NCI-H510A treated with DMSO at 0.1 percent for 48 hours (cell line): ENCODE results near the gene ITGB6.

ENCODE experiments used
- DNase-seq: peaks from one replicate; lab custom pipeline; 2025; lab: John Stamatoyannopoulos, UW

Gene ITGB6, protein sequence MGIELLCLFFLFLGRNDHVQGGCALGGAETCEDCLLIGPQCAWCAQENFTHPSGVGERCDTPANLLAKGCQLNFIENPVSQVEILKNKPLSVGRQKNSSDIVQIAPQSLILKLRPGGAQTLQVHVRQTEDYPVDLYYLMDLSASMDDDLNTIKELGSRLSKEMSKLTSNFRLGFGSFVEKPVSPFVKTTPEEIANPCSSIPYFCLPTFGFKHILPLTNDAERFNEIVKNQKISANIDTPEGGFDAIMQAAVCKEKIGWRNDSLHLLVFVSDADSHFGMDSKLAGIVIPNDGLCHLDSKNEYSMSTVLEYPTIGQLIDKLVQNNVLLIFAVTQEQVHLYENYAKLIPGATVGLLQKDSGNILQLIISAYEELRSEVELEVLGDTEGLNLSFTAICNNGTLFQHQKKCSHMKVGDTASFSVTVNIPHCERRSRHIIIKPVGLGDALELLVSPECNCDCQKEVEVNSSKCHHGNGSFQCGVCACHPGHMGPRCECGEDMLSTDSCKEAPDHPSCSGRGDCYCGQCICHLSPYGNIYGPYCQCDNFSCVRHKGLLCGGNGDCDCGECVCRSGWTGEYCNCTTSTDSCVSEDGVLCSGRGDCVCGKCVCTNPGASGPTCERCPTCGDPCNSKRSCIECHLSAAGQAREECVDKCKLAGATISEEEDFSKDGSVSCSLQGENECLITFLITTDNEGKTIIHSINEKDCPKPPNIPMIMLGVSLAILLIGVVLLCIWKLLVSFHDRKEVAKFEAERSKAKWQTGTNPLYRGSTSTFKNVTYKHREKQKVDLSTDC

GRCh38 chr2:160199683-160200389 lies at the start of gene ITGB6:
ITGB6 (minus strand) TSS chr2:160200272; CDS start chr2:160200063, 209 bp downstream.
- DNase-seq: peak; percentile 50

- DNase-seq: no peak
Measured at GRCh38 chr2:160247296-160248035, 47.4 kb upstream of the ITGB6 start.

DNA sequence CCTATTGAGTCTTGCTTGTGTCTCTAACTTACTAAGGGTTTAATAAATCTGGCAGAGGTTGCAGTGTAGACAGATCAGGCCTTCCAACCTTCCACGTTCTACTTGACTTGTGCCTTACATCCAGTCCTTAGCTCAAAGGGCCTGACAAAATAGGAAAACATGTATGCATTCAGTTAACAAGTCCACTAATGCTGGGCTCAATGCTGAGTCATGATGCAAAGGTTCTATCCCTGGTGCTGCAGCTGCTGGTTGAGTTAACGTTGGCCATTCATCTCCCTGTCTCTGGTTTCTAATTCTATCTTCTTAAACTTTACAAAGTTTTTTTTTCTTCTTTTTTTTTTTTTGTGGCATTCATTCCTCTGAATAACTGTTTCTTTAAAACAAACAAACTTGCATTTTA lies 46.3 kb upstream of the ITGB6 start:
- no peak for DNase-seq

DNA sequence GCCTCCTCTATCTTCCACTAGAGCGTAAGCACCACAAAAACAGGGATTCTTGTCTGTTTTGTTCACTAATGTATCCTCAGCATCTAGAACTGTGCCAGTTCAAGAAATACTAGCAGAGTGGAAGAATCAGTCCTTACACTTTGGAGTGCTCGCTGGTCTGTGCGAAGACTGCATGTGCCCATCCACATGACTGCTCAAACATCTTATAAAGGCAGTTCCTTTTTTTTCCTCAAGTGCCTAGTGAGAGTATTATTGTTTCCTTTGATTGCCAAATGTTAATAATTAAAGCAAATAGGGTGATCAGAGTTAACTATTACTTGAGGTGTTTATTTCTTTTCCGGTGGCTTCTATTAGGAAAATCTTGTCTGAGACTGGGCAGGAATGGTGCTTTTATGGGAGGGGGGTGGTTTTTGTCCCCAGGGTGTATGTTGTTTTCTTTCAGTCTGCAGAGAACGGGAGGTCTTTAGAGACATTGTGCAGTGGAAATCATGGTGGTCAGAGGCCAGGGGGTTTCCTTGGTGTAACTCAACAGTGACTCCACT lies 45.6 kb upstream of the ITGB6 start:
- no peak for DNase-seq

- no peak for DNase-seq
Measured at GRCh38 chr2:160242893-160243564, 43.0 kb upstream of the ITGB6 start.

- no peak for DNase-seq
Measured at GRCh38 chr2:160241251-160242137, 41.4 kb upstream of the ITGB6 start.

- no peak for DNase-seq
Measured at GRCh38 chr2:160239436-160239835, 39.4 kb upstream of the ITGB6 start.

GRCh38 chr2:160238392-160238791 lies 38.3 kb upstream of the ITGB6 start:
- no peak for DNase-seq

- DNase-seq: no peak
Measured at GRCh38 chr2:160232905-160233475, 32.9 kb upstream of the ITGB6 start.

DNA sequence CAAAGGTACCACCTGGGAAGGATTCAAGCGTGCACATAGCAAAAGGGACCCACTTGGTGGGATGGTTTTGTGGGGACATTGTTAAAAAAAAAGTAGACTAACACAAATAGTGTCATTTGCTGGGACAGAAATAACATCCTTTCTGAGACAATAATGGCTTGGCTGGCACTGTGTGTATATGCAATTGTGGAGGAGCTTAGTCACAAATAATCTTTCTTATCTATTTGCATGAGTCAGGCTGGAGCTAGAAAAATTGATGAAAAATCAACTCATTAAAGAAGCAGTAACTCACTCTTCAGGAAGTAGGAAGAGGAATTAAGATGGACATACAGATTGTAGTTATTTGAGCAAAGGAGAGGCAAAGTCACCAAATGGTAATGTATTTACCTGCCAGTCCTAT lies 29.5 kb upstream of the ITGB6 start:
- DNase-seq: no peak

GRCh38 chr2:160228141-160228917 lies 28.3 kb upstream of the ITGB6 start:
- DNase-seq: no peak

DNA sequence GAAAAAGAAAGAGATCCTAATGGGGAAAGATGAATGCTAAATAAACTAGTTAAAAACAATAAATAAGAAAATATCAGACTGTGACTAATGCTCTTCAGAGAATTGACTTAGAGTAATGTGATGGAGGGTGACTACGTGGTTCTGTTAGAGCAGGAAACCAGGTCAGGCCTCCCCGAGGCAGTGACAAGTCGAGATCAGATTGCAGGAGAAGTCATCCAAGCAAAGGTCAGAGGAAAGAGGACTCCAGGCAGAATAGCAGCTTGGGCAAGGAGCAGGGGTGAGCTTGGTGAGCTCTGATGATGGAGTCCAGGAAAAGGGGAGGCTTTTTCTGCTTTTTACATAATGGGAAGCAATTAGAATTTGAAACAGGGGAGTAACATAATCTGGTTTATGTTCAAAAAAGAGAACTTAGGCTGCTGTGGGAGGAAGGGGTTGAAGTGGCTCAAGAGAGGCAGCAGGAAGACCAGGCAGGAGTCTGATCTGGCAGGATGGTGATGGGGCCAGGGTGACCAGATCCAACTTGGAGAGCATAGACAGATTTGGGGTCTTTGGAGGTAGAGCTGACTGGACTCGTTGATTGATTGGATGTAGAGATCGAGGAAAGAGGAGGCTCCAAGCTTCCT lies 27.3 kb upstream of the ITGB6 start:
- DNase-seq: no peak

DNA sequence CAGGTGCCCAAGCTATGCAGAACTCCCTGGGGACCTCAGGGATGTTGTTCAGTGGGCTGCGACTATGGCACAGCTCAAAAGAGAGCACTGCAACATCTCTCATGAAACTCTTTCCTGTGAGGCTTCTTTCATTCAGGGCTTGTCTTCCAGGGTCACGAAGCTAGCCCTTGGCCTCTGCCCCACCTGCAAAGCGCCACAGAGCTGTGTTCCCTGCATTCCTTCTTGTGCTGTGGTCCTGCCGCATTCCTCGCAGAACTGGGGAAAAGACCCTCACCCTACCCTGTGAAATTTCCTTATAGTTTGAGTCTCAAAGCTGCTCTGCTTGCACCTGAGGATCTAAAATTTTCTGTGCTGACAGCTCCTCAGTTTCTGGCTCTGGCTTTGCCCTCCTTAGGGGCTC lies 26.3 kb upstream of the ITGB6 start:
- DNase-seq: no peak

- no peak for DNase-seq
Measured at GRCh38 chr2:160225722-160226121, 25.6 kb upstream of the ITGB6 start.

- DNase-seq: no peak
Measured at GRCh38 chr2:160224507-160224906, 24.4 kb upstream of the ITGB6 start.

GRCh38 chr2:160224060-160224459 lies 24.0 kb upstream of the ITGB6 start:
- DNase-seq: no peak

GRCh38 chr2:160223560-160223959 lies 23.5 kb upstream of the ITGB6 start:
- no peak for DNase-seq

DNA sequence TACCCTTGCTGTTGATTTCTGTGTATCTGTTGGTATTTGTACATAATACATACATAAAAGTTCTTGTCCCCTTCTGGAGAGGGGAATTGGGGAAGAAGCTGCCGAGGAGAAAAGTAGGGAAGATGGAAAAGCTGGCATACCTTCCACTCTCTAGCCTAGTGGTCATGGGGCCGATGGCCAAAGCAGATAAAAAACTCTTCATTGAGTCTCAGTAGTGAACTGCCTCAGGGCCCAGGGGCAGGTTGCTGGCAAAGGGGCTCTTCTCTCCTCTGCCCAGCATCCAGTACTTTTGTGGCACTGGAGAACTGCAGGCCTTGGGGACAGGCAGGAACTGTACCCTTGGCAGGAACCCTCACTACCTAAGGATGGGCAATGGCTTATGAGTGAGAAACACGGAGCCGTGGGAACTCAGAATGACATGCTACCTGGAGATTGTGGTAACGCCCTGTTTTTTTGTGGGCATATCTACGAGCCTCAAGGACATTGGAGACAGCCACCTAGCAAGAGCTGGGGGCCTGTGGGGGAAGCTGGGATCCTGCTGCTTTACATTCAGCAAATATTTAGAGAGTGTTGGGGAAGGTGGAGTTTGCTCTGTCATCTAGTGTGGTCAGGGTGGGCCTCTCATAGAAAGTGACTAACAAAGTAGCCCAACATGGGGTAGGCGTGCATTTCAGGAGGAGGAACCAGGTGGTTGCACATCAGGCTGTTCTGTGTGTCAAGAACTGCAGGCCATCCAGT lies 22.6 kb upstream of the ITGB6 start:
- DNase-seq: no peak
